ENCODE data around the gene WFS1.

DNA sequence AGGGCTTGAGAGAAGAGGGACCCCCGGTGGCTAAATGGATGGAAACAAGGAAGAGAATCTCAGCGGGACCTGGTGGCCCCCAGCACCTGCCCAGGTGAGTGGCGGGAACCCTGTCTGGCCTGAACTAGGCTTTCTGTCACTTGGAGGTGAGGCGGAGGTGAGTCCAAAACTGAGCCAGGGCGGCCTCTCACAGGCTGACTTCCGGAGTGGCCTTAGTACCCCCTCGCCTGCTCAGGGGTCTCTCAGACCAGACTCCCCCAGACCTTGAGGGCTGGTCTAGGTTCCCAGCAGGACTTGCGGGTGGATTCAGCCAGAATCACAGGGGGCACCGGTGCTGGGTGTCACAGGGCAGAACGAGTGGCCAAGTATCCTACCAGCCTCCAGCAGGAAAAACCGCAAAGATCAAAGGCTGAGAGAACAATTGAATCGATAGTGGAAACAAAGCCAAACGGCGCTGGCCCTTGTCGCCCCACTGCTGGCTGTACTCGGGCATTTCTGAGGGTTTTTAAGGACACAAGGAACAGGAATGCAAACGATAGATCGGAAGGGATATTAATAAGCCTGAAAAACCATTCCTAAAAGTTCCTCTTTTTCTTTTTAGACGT lies 67.8 kb downstream of the WFS1 start:
- TF ChIP-seq EZH2 (IDR thresholded peaks at IDR 0.05; ENCODE audit: borderline replicate concordance, low read length): no peak
- TF ChIP-seq, protein P1, sequence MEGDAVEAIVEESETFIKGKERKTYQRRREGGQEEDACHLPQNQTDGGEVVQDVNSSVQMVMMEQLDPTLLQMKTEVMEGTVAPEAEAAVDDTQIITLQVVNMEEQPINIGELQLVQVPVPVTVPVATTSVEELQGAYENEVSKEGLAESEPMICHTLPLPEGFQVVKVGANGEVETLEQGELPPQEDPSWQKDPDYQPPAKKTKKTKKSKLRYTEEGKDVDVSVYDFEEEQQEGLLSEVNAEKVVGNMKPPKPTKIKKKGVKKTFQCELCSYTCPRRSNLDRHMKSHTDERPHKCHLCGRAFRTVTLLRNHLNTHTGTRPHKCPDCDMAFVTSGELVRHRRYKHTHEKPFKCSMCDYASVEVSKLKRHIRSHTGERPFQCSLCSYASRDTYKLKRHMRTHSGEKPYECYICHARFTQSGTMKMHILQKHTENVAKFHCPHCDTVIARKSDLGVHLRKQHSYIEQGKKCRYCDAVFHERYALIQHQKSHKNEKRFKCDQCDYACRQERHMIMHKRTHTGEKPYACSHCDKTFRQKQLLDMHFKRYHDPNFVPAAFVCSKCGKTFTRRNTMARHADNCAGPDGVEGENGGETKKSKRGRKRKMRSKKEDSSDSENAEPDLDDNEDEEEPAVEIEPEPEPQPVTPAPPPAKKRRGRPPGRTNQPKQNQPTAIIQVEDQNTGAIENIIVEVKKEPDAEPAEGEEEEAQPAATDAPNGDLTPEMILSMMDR (conservative IDR thresholded peaks at IDR 0.05 in 1 of 2, IDR thresholded peaks at IDR 0.05 in 1 of 2; ENCODE audit: extremely low read depth in 1 of 2, insufficient read depth in 1 of 2, low read depth in 1 of 2, low read length in 2 of 2): no peak

Measured in mammary epithelial cell (primary cell).